Measurements from ENCODE around the gene GDI2.

- TF ChIP-seq EP300 (IDR thresholded peaks at IDR 0.05; ENCODE audit: low read depth) = no peak
- TF ChIP-seq CTCF (IDR thresholded peaks at IDR 0.05) = no peak
- no peak for TF ChIP-seq POLR2A (IDR thresholded peaks at IDR 0.05)
- no peak for TF ChIP-seq POLR2AphosphoS5 (IDR thresholded peaks at IDR 0.05)
Measured at GRCh38 chr10:5779730-5780129, 33.5 kb downstream of the GDI2 start.

Data from transverse colon (tissue), 4 donors.